T-helper 2 cell treated with Interferon-gamma antibody and Interleukin-4, amounts not matched to agents 5 μg/mL and 100 μg/mL, for 36 hours (primary cell): ENCODE data around the gene OLIG2.

Source experiments
- DNase-seq: peaks from one replicate; pipeline ENCODE4 v3.0.0; 2021; ENCODE audit warnings: low spot score
- H3K27ac Mint-ChIP-seq: one replicate; pipeline ENCODE4 v1.8.0; 2021; ENCODE audit warnings: mild to moderate bottlenecking, mixed read lengths
- H3K27me3 Mint-ChIP-seq: one replicate; pipeline ENCODE4 v1.8.0; 2021; ENCODE audit warnings: low read depth, mixed read lengths
- H3K36me3 Mint-ChIP-seq: one replicate; pipeline ENCODE4 v1.8.0; 2021; ENCODE audit warnings: low read depth, mixed read lengths
- H3K4me1 Mint-ChIP-seq: one replicate; pipeline ENCODE4 v1.8.0; 2021; ENCODE audit warnings: low read depth, mixed read lengths
- H3K4me3 Mint-ChIP-seq: one replicate; pipeline ENCODE4 v1.8.0; 2022; ENCODE audit warnings: mild to moderate bottlenecking, moderate library complexity, mixed read lengths
- H3K9me3 Mint-ChIP-seq: one replicate; pipeline ENCODE4 v1.8.0; 2021; ENCODE audit warnings: mixed read lengths

The OLIG2 gene

DNA sequence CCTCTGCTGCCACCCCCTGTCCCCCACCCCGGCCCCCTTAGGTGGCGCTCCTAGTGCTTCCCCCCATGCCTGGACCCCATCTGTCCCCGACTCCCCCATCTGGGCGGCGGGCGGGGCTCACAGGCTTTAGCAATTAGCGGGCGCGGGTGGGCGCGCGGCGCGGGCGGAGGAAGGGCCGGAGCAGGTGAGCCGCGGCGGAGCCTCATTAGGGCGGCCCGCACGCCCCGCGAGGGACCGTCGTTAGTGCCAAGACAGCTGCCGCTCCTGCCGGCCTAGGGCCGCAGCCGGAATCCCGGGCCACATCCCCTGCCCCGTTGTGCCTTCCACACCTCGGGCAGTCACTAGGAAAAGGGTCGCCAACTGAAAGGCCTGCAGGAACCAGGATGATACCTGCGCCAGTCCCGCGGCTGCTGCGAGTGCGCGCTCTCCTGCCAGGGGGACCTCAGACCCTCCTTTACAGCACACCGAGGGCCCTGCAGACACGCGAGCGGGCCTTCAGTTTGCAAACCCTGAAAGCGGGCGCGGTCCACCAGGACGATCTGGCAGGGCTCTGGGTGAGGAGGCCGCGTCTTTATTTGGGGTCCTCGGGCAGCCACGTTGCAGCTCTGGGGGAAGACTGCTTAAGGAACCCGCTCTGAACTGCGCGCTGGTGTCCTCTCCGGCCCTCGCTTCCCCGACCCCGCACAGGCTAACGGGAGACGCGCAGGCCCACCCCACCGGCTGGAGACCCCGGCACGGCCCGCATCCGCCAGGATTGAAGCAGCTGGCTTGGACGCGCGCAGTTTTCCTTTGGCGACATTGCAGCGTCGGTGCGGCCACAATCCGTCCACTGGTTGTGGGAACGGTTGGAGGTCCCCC, 7.6 kb downstream of the OLIG2 start:
- no peaks in the 10 kb centered on the region for H3K36me3 Mint-ChIP-seq
- H3K4me1 Mint-ChIP-seq = peaks cover 21% of the 10 kb centered on the region
- peaks cover 49% of the 10 kb centered on the region for H3K27me3 Mint-ChIP-seq
- H3K4me3 Mint-ChIP-seq = no peak overlapping the region
- no peaks in the 10 kb centered on the region for H3K9me3 Mint-ChIP-seq
- H3K27ac Mint-ChIP-seq = no peak overlapping the region
- no peak for DNase-seq

- Mint-ChIP-seq H3K27me3 (peaks cover 46% of the 10 kb centered on the region), H3K27ac (no peak overlapping the region), H3K4me3 (no peak overlapping the region), H3K9me3 (no peaks in the 10 kb centered on the region), H3K4me1 (peaks cover 17% of the 10 kb centered on the region), H3K36me3 (no peaks in the 10 kb centered on the region)
- no peak for DNase-seq
Observed at GRCh38 chr21:33033961-33034413, 8.3 kb downstream of the OLIG2 start.

DNA sequence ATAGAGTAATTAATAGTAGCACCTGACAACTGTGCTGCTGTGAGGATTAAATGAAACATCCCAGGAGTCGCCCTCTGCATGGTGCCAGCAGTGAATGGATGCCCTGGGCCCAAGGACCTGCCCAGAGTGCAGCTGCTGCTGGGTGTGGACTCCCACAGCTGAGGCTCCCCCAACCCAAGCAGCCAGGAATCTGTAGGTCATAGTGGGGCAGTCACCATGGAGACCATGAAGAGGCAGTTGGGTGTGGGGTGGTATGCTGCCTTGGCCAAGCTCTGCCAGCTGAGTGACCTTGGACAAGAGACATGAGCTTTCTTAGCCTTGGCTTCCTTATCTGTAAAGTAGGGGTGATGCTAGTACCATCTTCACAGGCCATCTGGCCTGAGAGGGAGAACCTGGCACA, 9.4 kb downstream of the OLIG2 start:
- H3K4me3 Mint-ChIP-seq = no peak overlapping the region
- DNase-seq = no peak
- no peaks in the 10 kb centered on the region for H3K36me3 Mint-ChIP-seq
- no peaks in the 10 kb centered on the region for H3K9me3 Mint-ChIP-seq
- peaks cover 38% of the 10 kb centered on the region for H3K27me3 Mint-ChIP-seq
- peaks cover 14% of the 10 kb centered on the region for H3K4me1 Mint-ChIP-seq
- H3K27ac Mint-ChIP-seq = no peak overlapping the region

GRCh38 chr21:33036430-33037162, 10.9 kb downstream of the OLIG2 start:
- no peaks in the 10 kb centered on the region for H3K9me3 Mint-ChIP-seq
- peak overlapping the region; percentile 67 for H3K27ac Mint-ChIP-seq
- H3K4me3 Mint-ChIP-seq = peak overlapping the region; percentile 35
- H3K4me1 Mint-ChIP-seq = peaks cover 14% of the 10 kb centered on the region
- peaks cover 38% of the 10 kb centered on the region for H3K27me3 Mint-ChIP-seq
- DNase-seq = peak; percentile 25
- H3K36me3 Mint-ChIP-seq = no peaks in the 10 kb centered on the region

DNA sequence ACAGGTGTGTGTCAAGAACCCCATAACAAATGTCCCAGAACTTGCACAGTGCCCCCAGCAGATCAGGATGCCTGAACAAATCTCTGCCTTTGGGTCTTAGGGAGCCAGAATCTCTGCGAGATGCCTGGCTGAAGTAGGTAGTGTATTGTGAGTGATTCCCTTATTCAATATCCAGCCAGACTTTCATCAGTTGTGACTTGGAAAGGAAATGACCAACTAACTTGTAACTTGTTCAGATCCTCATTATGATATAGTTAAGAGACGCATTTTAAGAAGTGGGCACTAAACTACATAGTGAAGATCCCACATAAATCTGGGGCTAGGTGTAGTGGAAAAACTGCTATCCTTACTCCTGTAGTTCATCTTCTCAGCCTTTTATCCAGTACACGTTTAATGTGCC, 11.8 kb downstream of the OLIG2 start:
- Mint-ChIP-seq H3K4me1 (peaks cover 14% of the 10 kb centered on the region), H3K36me3 (no peaks in the 10 kb centered on the region), H3K9me3 (no peaks in the 10 kb centered on the region), H3K4me3 (peak overlapping the region; percentile 35), H3K27ac (no peak overlapping the region), H3K27me3 (peaks cover 36% of the 10 kb centered on the region)
- no peak for DNase-seq

- H3K36me3 Mint-ChIP-seq = no peaks in the 10 kb centered on the region
- H3K4me3 Mint-ChIP-seq = no peak overlapping the region
- no peaks in the 10 kb centered on the region for H3K9me3 Mint-ChIP-seq
- DNase-seq = no peak
- no peak overlapping the region for H3K27ac Mint-ChIP-seq
- H3K4me1 Mint-ChIP-seq = peaks cover 14% of the 10 kb centered on the region
- H3K27me3 Mint-ChIP-seq = peaks cover 33% of the 10 kb centered on the region
Observed at GRCh38 chr21:33039536-33039935, 13.8 kb downstream of the OLIG2 start.

- Mint-ChIP-seq H3K36me3 (no peaks in the 10 kb centered on the region), H3K27me3 (peaks cover 36% of the 10 kb centered on the region), H3K27ac (no peak overlapping the region), H3K4me1 (peaks cover 14% of the 10 kb centered on the region), H3K4me3 (no peak overlapping the region), H3K9me3 (no peaks in the 10 kb centered on the region)
- no peak for DNase-seq
Observed at GRCh38 chr21:33040215-33040614, 14.5 kb downstream of the OLIG2 start.

GRCh38 chr21:33041981-33042380, 16.2 kb downstream of the OLIG2 start:
- no peaks in the 10 kb centered on the region for H3K9me3 Mint-ChIP-seq
- H3K27me3 Mint-ChIP-seq = peaks cover 42% of the 10 kb centered on the region
- H3K4me1 Mint-ChIP-seq = peaks cover 6% of the 10 kb centered on the region
- no peak for DNase-seq
- H3K27ac Mint-ChIP-seq = no peak overlapping the region
- no peak overlapping the region for H3K4me3 Mint-ChIP-seq
- no peaks in the 10 kb centered on the region for H3K36me3 Mint-ChIP-seq

DNA sequence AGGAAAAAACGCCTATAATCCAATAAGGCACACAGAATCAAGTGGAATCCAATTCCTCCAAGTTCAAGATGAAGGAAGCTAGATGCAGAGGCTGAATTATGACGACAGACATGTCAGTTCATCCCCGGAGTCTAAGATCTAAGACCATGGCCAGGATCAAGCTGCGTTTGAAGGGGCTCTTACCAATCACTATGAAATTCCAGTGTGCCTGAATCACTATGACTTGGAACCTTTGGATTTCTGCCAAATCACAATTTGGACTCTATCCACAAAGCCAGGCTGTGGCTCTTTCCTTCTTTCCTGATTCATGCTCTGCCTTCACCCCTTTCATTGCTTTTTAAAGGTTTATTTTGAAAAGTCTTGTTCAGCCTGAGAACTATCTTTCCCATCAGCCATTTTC, 17.1 kb downstream of the OLIG2 start:
- no peaks in the 10 kb centered on the region for H3K9me3 Mint-ChIP-seq
- H3K27me3 Mint-ChIP-seq = peaks cover 45% of the 10 kb centered on the region
- H3K4me1 Mint-ChIP-seq = no peaks in the 10 kb centered on the region
- no peak overlapping the region for H3K4me3 Mint-ChIP-seq
- no peak overlapping the region for H3K27ac Mint-ChIP-seq
- H3K36me3 Mint-ChIP-seq = no peaks in the 10 kb centered on the region
- no peak for DNase-seq

DNA sequence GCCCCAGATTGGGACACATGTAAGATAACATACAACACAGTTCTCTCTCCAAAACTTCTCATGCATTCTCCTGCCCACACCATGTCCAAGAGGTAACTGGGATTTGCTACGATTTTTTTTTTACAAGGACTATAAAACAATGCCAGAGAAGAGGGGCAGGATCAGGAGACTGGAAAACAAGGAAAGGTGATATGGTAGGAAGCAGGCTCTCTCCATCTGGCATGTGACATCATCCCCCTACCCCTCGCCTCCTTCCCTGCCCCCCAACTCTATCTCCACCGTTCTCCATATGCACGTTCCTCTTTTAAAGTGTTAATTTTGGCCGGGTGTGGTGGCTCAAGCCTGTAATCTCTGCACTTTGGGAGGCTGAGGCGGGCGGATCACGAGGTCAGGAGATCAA, 20.7 kb downstream of the OLIG2 start:
- Mint-ChIP-seq H3K9me3 (no peaks in the 10 kb centered on the region), H3K4me3 (no peak overlapping the region), H3K4me1 (peaks cover 2% of the 10 kb centered on the region), H3K27me3 (peaks cover 28% of the 10 kb centered on the region), H3K36me3 (no peaks in the 10 kb centered on the region), H3K27ac (no peak overlapping the region)
- no peak for DNase-seq

- Mint-ChIP-seq H3K27ac (no peak overlapping the region), H3K9me3 (no peaks in the 10 kb centered on the region), H3K4me1 (peaks cover 2% of the 10 kb centered on the region), H3K36me3 (no peaks in the 10 kb centered on the region), H3K27me3 (peaks cover 22% of the 10 kb centered on the region), H3K4me3 (no peak overlapping the region)
- DNase-seq = no peak
Observed at GRCh38 chr21:33047231-33047630, 21.5 kb downstream of the OLIG2 start.

DNA sequence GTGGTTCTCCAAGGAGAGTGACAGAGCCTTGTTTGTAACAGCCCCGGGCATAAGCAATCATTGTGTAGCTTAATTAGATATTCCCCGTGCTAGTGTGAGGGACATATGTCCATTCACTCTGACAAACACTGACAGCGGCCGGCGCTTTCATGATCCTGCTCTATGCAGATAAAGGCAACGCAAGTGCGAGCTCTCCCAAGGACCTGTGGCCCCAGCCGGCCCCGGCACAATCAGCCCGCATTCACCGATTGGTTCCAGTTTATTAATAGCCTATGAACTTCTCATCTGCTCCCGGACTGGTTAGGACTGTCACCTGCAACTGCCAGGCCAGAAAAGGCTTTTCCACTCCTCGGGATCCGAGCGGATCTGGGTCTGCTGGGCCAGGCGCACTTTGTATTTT, 26.2 kb downstream of the OLIG2 start:
- no peak for DNase-seq
- Mint-ChIP-seq H3K36me3 (no peaks in the 10 kb centered on the region), H3K4me3 (no peak overlapping the region), H3K9me3 (no peaks in the 10 kb centered on the region), H3K27ac (no peak overlapping the region), H3K4me1 (peaks cover 2% of the 10 kb centered on the region), H3K27me3 (peaks cover 31% of the 10 kb centered on the region)

GRCh38 chr21:33053951-33054350, 28.2 kb downstream of the OLIG2 start:
- Mint-ChIP-seq H3K27me3 (peaks cover 29% of the 10 kb centered on the region), H3K4me3 (no peak overlapping the region), H3K36me3 (no peaks in the 10 kb centered on the region), H3K9me3 (no peaks in the 10 kb centered on the region), H3K4me1 (peaks cover 2% of the 10 kb centered on the region), H3K27ac (no peak overlapping the region)
- DNase-seq = no peak

DNA sequence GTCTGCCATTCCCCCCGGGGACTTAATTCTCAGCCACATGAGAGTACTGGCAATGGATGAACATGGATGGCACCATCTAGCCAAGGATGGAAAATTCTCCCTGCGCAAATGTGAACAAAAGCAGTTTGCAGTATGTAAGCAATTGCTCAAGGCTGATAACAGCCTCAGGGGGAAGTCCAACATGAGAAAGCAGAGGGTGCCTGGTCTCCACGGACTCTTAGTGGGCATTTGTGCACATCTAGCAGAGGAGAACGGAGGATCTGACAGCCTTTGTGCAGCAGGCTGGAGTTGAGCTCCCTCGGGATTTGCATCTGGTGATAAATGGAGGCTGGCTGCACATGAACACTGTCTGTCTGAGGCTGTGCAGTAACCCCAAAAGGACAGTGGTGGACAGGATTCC, 30.3 kb downstream of the OLIG2 start:
- H3K9me3 Mint-ChIP-seq = no peaks in the 10 kb centered on the region
- peaks cover 2% of the 10 kb centered on the region for H3K4me1 Mint-ChIP-seq
- H3K27ac Mint-ChIP-seq = no peak overlapping the region
- DNase-seq = no peak
- H3K36me3 Mint-ChIP-seq = no peaks in the 10 kb centered on the region
- no peak overlapping the region for H3K4me3 Mint-ChIP-seq
- H3K27me3 Mint-ChIP-seq = peaks cover 34% of the 10 kb centered on the region
